22Rv1 (cell line): ENCODE measurements around the gene RNF125.
"Not testable (repeated sequence)": the region's sequence is repeated elsewhere in the genome, so short reads cannot be mapped to it uniquely, and the experiment has no call there.

Experiments
- H3K27ac ChIP-seq: fragments of 450-650 bp; 2 replicates; pipeline ENCODE4 v1.5.1; 2017
- ZFX ChIP-seq: fragments of 450-650 bp; IDR thresholded peaks from 2 replicates; pipeline ENCODE4 v1.6.1; 2017; ENCODE audit warnings: antibody characterized with exemption, borderline replicate concordance
- TF ChIP-seq, protein P1 (sequence below): fragments of 450-650 bp; IDR thresholded peaks from 2 replicates; pipeline ENCODE4 v1.5.1; 2017; ENCODE audit warnings: mild to moderate bottlenecking

Gene RNF125

GRCh38 chr18:31980863-31981262 lies 37.8 kb upstream of the RNF125 start:
- no peak overlapping the region for H3K27ac ChIP-seq
- no peak for TF ChIP-seq ZFX
- TF ChIP-seq, protein P1, sequence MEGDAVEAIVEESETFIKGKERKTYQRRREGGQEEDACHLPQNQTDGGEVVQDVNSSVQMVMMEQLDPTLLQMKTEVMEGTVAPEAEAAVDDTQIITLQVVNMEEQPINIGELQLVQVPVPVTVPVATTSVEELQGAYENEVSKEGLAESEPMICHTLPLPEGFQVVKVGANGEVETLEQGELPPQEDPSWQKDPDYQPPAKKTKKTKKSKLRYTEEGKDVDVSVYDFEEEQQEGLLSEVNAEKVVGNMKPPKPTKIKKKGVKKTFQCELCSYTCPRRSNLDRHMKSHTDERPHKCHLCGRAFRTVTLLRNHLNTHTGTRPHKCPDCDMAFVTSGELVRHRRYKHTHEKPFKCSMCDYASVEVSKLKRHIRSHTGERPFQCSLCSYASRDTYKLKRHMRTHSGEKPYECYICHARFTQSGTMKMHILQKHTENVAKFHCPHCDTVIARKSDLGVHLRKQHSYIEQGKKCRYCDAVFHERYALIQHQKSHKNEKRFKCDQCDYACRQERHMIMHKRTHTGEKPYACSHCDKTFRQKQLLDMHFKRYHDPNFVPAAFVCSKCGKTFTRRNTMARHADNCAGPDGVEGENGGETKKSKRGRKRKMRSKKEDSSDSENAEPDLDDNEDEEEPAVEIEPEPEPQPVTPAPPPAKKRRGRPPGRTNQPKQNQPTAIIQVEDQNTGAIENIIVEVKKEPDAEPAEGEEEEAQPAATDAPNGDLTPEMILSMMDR, result no peak

DNA sequence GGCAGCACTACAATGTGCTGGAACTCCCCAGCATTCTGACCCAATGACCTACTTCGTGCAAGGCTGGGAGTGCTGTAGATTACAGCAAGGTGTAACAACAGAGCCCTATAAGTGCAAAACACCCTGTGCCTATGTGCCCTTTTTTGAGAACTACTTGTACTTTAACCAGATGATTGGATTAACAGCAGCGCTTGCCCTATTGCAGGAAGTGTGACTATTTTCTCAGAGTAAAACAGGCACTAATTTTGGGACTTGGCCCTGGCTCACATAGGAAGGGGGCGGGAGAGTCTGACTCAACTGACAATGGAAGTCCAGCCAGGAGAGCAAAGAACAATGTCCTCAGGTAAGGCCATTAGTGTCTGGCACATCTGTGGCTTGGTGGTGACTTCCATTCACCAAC lies 35.6 kb upstream of the RNF125 start:
- no peak overlapping the region for H3K27ac ChIP-seq
- TF ChIP-seq ZFX, result no peak
- TF ChIP-seq, protein P1, result no peak

DNA sequence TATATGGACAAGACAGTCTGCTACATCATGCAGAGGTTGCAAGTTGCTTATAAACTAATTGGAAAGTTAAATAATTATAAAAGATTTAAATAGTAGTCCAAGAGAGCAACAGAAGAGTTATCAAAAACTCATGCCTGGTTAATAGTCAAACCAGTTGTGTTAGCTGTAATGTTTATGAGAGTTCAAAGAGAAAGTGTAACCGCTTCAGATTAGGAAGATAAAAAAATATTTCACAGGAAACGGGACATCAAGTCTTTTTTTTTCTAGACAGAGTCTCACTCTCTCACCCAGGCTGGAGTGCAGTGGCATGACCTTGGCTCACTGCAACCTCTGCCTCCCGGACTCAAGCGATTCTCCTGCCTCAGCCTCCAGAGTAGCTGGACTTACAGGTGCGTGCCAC lies 34.6 kb upstream of the RNF125 start:
- TF ChIP-seq, protein P1, result no peak
- no peak for TF ChIP-seq ZFX
- no peak overlapping the region for H3K27ac ChIP-seq

DNA sequence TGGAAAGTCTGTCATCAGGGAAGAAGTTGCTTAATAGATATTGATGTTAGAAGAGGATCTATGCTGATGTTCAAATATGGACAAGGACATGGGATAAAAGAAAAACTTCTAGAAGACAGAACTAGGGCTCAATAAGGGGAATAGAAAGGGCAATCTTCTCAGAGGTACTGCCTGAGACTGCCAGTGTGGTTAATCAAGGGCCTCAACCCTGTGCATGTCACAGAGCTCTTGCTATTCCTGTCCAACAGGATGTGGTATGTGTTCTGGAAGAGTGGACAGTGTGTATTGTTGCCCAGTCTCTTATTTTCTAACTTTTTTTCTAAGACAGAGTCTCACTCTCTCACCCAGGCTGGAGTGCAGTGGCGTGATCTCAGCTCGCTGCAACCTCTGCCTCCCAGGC lies 27.8 kb upstream of the RNF125 start:
- H3K27ac ChIP-seq, result no peak overlapping the region
- TF ChIP-seq ZFX, result no peak
- TF ChIP-seq, protein P1, result no peak

DNA sequence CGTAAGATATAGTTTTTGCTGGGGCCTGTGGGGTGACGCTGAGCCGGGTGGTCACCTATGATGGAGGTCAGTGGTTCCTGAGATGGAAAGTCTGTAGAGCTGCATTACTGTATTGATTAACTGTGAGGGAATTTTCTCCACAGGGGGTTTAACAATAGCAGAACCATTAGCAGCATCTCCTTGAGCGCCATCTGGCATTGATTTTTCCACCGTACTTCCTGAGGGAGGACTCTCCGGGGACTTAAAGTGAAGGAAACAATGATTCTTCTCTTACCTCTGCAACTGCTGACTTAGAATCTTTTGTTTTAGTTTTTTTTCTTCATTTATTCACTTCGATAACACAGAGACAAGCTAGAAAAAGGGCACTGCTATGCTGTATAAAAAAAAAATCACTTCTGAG lies 22.6 kb upstream of the RNF125 start:
- no peak for TF ChIP-seq ZFX
- TF ChIP-seq, protein P1, result no peak
- no peak overlapping the region for H3K27ac ChIP-seq

DNA sequence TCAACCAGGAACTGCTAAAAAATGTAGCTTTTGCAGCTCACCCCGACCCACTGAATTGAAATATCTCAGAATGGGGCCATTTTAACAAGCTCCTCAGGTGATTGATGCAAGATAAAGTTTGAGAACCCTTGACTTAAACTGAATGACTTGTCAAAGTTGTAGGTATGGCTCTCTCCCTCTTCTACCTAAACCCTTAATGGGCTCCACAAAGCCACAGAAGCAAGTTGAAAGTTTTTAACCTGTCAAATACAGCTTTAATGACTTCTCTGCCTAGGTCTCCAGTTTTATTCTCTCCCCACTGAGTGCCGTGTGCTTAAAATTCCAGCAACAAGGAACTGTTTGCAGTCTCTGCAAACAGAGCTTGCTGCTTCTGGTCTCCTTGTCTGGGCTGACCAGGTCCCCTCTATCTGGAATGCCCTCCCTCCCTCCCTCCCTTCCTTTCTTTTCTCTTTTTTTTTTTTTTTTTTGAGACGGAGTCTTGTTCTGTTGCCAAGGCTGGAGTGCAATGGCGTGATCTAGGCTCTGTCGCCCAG lies 19.7 kb upstream of the RNF125 start:
- no peak overlapping the region for H3K27ac ChIP-seq
- TF ChIP-seq ZFX, result no peak
- TF ChIP-seq, protein P1, result no peak

DNA sequence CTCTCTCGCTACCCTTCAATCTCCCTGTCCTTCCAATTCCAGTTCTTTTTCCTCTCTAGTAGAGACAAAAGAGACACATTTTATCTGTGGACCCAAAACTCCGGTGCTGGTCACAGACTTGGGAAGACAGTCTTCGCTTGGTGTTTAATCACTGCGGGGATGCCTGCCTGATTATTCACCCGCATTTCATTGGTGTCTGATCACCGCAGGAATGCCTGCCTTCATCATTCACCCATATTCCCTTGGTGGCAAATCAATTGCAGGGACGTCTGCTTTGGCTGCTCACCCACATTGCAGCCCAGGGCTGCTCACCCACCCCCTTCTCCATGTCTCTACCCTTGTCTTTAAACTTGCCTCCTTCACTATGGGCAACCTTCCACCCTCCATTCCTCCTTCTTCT lies 17.5 kb upstream of the RNF125 start:
- H3K27ac ChIP-seq, result not testable (repeated sequence)

- H3K27ac ChIP-seq, result not testable (repeated sequence)
Observed at GRCh38 chr18:32003822-32004221, 14.8 kb upstream of the RNF125 start.
